Placental epithelial cell (primary cell): ENCODE results near the gene NCKIPSD. TPM values are rescaled to one million over a fixed set of nuclear protein-coding genes. Genes with fewer than 3 reads are reported as not detected.

Experiments
- small RNA-seq: library from RNA; depleted of rRNA; stranded (forward); fragments of <200 nt; gene quantifications from one replicate; pipeline ENCODE3, GENCODE V24; 2012
- total RNA-seq: library from RNA; depleted of rRNA; stranded (reverse); fragments of >200 nt; gene quantifications from 2 replicates; pipeline ENCODE4 v1.2.3, GENCODE V29; 2012

Gene NCKIPSD
- total RNA-seq = 11.4 and 15.3 TPM in 2 replicates

GRCh38 chr3:48685603-48686511, at the start of gene NCKIPSD:
Gene NCKIPSD, minus strand, starts transcription at chr3:48685915. Its CDS starts 108 bp downstream, at chr3:48685807.

GRCh38 chr3:48716982-48717746, 31.4 kb upstream of the NCKIPSD start, which contains the start of gene IP6K2:
Gene IP6K2, minus strand, starts transcription at chr3:48717221. Its CDS starts 21,930 bp downstream, at chr3:48695291.

GRCh38 chr3:48662753-48663488, 22.8 kb downstream of the NCKIPSD start, which contains the start of gene CELSR3:
Gene CELSR3, minus strand, starts transcription at chr3:48662886. Its CDS starts 252 bp downstream, at chr3:48662634.

GRCh38 chr3:48635222-48636021, 50.3 kb downstream of the NCKIPSD start, which contains the start of gene SLC26A6:
Gene SLC26A6, minus strand, starts transcription at chr3:48635461. Its CDS starts 68 bp downstream, at chr3:48635393.

Small RNAs within 50 kb of the gene (small RNA-seq; reads per million reads assigned to genes)
- not detected for gene AC141002.1

Other genes starting within 250 kb of the NCKIPSD start
- 20.4 and 28.6 TPM in 2 replicates for gene CCDC51, start 245.8 kb downstream of the NCKIPSD start, total RNA-seq
- gene TMA7, start 245.7 kb downstream of the NCKIPSD start, total RNA-seq = 123 and 182 TPM in 2 replicates
- 5.7 and 7.1 TPM in 2 replicates for gene ATRIP, start 239.2 kb downstream of the NCKIPSD start, total RNA-seq
- gene SHISA5, start 181.7 kb downstream of the NCKIPSD start, total RNA-seq = 93.0 and 94.6 TPM in 2 replicates
- gene PFKFB4, start 129.1 kb downstream of the NCKIPSD start, total RNA-seq = 87.2 and 116 TPM in 2 replicates
- gene UCN2, start 122.1 kb downstream of the NCKIPSD start, total RNA-seq = 61.6 and 106 TPM in 2 replicates
- gene COL7A1, start 90.6 kb downstream of the NCKIPSD start, total RNA-seq = 678 and 886 TPM in 2 replicates
- 380 and 765 TPM in 2 replicates for gene UQCRC1, start 76.3 kb downstream of the NCKIPSD start, total RNA-seq
- gene TMEM89, start 64.1 kb downstream of the NCKIPSD start, total RNA-seq = 0.39 TPM in 1 of 2 replicates, not detected in the other
- 44.0 and 52.7 TPM in 2 replicates for gene SLC26A6, start 50.5 kb downstream of the NCKIPSD start, total RNA-seq
- 1.6 and 2.4 TPM in 2 replicates for gene CELSR3, start 23.0 kb downstream of the NCKIPSD start, total RNA-seq
- 69.5 and 105 TPM in 2 replicates for gene IP6K2, start 31.3 kb upstream of the NCKIPSD start, total RNA-seq
- gene PRKAR2A, start 162.0 kb upstream of the NCKIPSD start, total RNA-seq = 32.2 and 67.3 TPM in 2 replicates
- gene SLC25A20, start 213.0 kb upstream of the NCKIPSD start, total RNA-seq = 9.4 and 16.1 TPM in 2 replicates
- gene ARIH2, start 232.9 kb upstream of the NCKIPSD start, total RNA-seq = 54.8 and 55.4 TPM in 2 replicates